Tibial artery (tissue), 4 donors: Measurements from ENCODE around the gene NDST3.

Source experiments
- DNase-seq, 2 donors: peaks; one replicate each; pipeline ENCODE4 v3.0.0-alpha.2; 2019
- H3K27ac ChIP-seq, 2 donors: fragments of 200-600 bp; sonication (generic) in 1 of 2; 1 replicate in 1 of 2; 2 replicates in 1 of 2; pipeline ENCODE4 v1.5.1; 2018 to 2019; ENCODE audit warnings: mild to moderate bottlenecking in 1 of 2
- H3K27me3 ChIP-seq, 2 donors: fragments of 200-600 bp; sonication (generic) in 1 of 2; one replicate each; pipeline versions ENCODE4 v1.5.1 to v1.6.0; 2016 to 2019
- H3K36me3 ChIP-seq, 3 donors: fragments of 200-600 bp; sonication (generic) in 2 of 3; one replicate each; pipeline ENCODE4 v1.5.1; 2016 to 2019; ENCODE audit warnings: mild to moderate bottlenecking in 2 of 3
- H3K4me1 ChIP-seq, 4 donors: fragments of 200-600 bp; sonication (generic) in 2 of 4; 1 replicate in 3 of 4; 2 replicates in 1 of 4; pipeline ENCODE4 v1.5.1; 2016 to 2019
- H3K4me3 ChIP-seq, 2 donors: fragments of 200-600 bp; sonication (generic) in 1 of 2; 1 replicate in 1 of 2; 2 replicates in 1 of 2; pipeline ENCODE4 v1.5.1; 2018 to 2019; ENCODE audit warnings: mild to moderate bottlenecking in 2 of 2
- H3K9me3 ChIP-seq, 3 donors: fragments of 200-600 bp; sonication (generic) in 1 of 3; one replicate each; pipeline ENCODE4 v1.5.1; 2016 to 2019
- CTCF ChIP-seq, 2 experiments: fragments of 200-600 bp in 1 of 2; fragments of 450-650 bp in 1 of 2; IDR thresholded peaks; one replicate each; pipeline ENCODE4 v1.5.1; 2017 to 2019; ENCODE audit warnings: antibody characterized with exemption in 2 of 2, mild to moderate bottlenecking in 1 of 2, moderate library complexity in 1 of 2
- intact Hi-C: fragments of 100-400 bp; cut with DNase I; formaldehyde crosslinking; loops from one replicate; pipeline ENCODE4 v1.15.0; 2023; ENCODE audit warnings: low total_unique reads

The NDST3 gene

GRCh38 chr4:118037955-118038354, 3.7 kb downstream of the NDST3 start:
- Histone ChIP-seq H3K4me1 (peaks cover 0 to 14% (median 11%) of the 10 kb centered on the region in 4 donors), H3K27me3 (peaks cover 0 to 4% of the 10 kb centered on the region in 2 donors), H3K27ac (no peak overlapping the region), H3K36me3 (no peaks in the 10 kb centered on the region), H3K4me3 (no peak overlapping the region), H3K9me3 (no peaks in the 10 kb centered on the region)
- no peak for DNase-seq
- no peak for TF ChIP-seq CTCF (IDR thresholded peaks at IDR 0.05)
- intact Hi-C loops: no loop called here

- intact Hi-C loops: no loop called here
- no peak overlapping the region for H3K27ac ChIP-seq
- no peak for DNase-seq
- TF ChIP-seq CTCF (IDR thresholded peaks at IDR 0.05): no peak
- H3K4me1 ChIP-seq: no peaks in the 10 kb centered on the region
- H3K36me3 ChIP-seq: no peaks in the 10 kb centered on the region
- no peak overlapping the region for H3K4me3 ChIP-seq
- H3K9me3 ChIP-seq: peaks cover 0 to 7% (median 0%) of the 10 kb centered on the region in 3 donors
- H3K27me3 ChIP-seq: no peaks in the 10 kb centered on the region
Observed at GRCh38 chr4:118046323-118046722, 12.0 kb downstream of the NDST3 start.

GRCh38 chr4:118047043-118047442, 12.8 kb downstream of the NDST3 start:
- no peaks in the 10 kb centered on the region for H3K27me3 ChIP-seq
- no peak overlapping the region for H3K27ac ChIP-seq
- TF ChIP-seq CTCF (IDR thresholded peaks at IDR 0.05): no peak
- H3K9me3 ChIP-seq: peaks cover 0 to 7% (median 0%) of the 10 kb centered on the region in 3 donors
- no peaks in the 10 kb centered on the region for H3K4me1 ChIP-seq
- DNase-seq: no peak
- intact Hi-C loops: no loop called here
- H3K4me3 ChIP-seq: no peak overlapping the region
- H3K36me3 ChIP-seq: no peaks in the 10 kb centered on the region

- TF ChIP-seq CTCF (IDR thresholded peaks at IDR 0.05): no peak
- no peaks in the 10 kb centered on the region for H3K4me1 ChIP-seq
- H3K4me3 ChIP-seq: no peak overlapping the region
- no peaks in the 10 kb centered on the region for H3K36me3 ChIP-seq
- intact Hi-C loops: no loop called here
- no peaks in the 10 kb centered on the region for H3K27me3 ChIP-seq
- no peak for DNase-seq
- H3K9me3 ChIP-seq: no peaks in the 10 kb centered on the region
- no peak overlapping the region for H3K27ac ChIP-seq
Observed at GRCh38 chr4:118058955-118059354, 24.7 kb downstream of the NDST3 start.

- intact Hi-C loops: no loop called here
- TF ChIP-seq CTCF (IDR thresholded peaks at IDR 0.05): no peak
- H3K4me1 ChIP-seq: no peaks in the 10 kb centered on the region
- DNase-seq: no peak
- H3K27ac ChIP-seq: no peak overlapping the region
- no peaks in the 10 kb centered on the region for H3K9me3 ChIP-seq
- no peaks in the 10 kb centered on the region for H3K27me3 ChIP-seq
- H3K36me3 ChIP-seq: no peaks in the 10 kb centered on the region
- H3K4me3 ChIP-seq: no peak overlapping the region
Observed at GRCh38 chr4:118059397-118059796, 25.1 kb downstream of the NDST3 start.
